Activated naive CD8-positive, alpha-beta T cell treated with anti-CD3 and anti-CD28 coated beads, Interleukin-2, amount 10 ng/mL, durations not matched to agents 7 days and 5 days (primary cell): Measurements from ENCODE around the gene PLPP1. TPM values are rescaled to one million over a fixed set of nuclear protein-coding genes. Genes with fewer than 3 reads are reported as not detected.

Source experiments
- ATAC-seq: fragments of 150-1000 bp; cut with Tn5 transposase; one replicate; pipeline ENCODE4 v1.10.0; 2021; ENCODE audit warnings: low read depth, moderate library complexity
- POLR2A ChIA-PET: fragments of 350-600 bp; sonication (Branson Sonifier 250); formaldehyde crosslinking; loops from one replicate; lab custom pipeline; 2021; ENCODE audit warnings: antibody characterized with exemption; lab: Charles Lee
- DNase-seq: peaks from one replicate; pipeline ENCODE4 v3.0.0; 2021
- H3K27ac Mint-ChIP-seq: one replicate; pipeline ENCODE4 v1.8.0; 2022; ENCODE audit warnings: mild to moderate bottlenecking, mixed read lengths
- H3K27me3 Mint-ChIP-seq: one replicate; pipeline ENCODE4 v1.8.0; 2022; ENCODE audit warnings: mild to moderate bottlenecking, moderate library complexity, mixed read lengths
- H3K36me3 Mint-ChIP-seq: one replicate; pipeline ENCODE4 v1.8.0; 2021; ENCODE audit warnings: mild to moderate bottlenecking, mixed read lengths
- H3K4me1 Mint-ChIP-seq: one replicate; pipeline ENCODE4 v1.8.0; 2021; ENCODE audit warnings: mixed read lengths
- H3K4me3 Mint-ChIP-seq: one replicate; pipeline ENCODE4 v1.8.0; 2022; ENCODE audit warnings: mild to moderate bottlenecking, moderate library complexity, mixed read lengths
- H3K9me3 Mint-ChIP-seq: one replicate; pipeline ENCODE4 v1.8.0; 2021; ENCODE audit warnings: mixed read lengths
- total RNA-seq, 2 experiments: library from RNA; stranded (reverse); gene quantifications; one replicate each; pipeline ENCODE4 v1.2.3, GENCODE V29; 2021

The PLPP1 gene
- total RNA-seq, 2 experiments from 2014 or later, result 25.9 to 27.8 TPM

GRCh38 chr5:55568654-55569512 lies 34.1 kb upstream of the PLPP1 start:
- POLR2A ChIA-PET, result no interaction called here
- Mint-ChIP-seq H3K27me3 (peaks cover 5% of the 10 kb centered on the region), H3K4me1 (peaks cover 17% of the 10 kb centered on the region), H3K4me3 (no peak overlapping the region), H3K27ac (peak overlapping the region; percentile 42), H3K9me3 (no peaks in the 10 kb centered on the region), H3K36me3 (peaks cover 1% of the 10 kb centered on the region)
- no peak for ATAC-seq
- no peak for DNase-seq

GRCh38 chr5:55564721-55565120 lies 30.0 kb upstream of the PLPP1 start:
- Mint-ChIP-seq H3K4me1 (peaks cover 9% of the 10 kb centered on the region), H3K9me3 (no peaks in the 10 kb centered on the region), H3K27me3 (peaks cover 2% of the 10 kb centered on the region), H3K4me3 (no peak overlapping the region), H3K36me3 (no peaks in the 10 kb centered on the region), H3K27ac (no peak overlapping the region)
- POLR2A ChIA-PET, result no interaction called here
- DNase-seq (no peak), ATAC-seq (peak; percentile 33)

- H3K9me3 Mint-ChIP-seq, result no peaks in the 10 kb centered on the region
- no peak overlapping the region for H3K27ac Mint-ChIP-seq
- peaks cover 2% of the 10 kb centered on the region for H3K4me1 Mint-ChIP-seq
- POLR2A ChIA-PET, result no interaction called here
- DNase-seq (no peak), ATAC-seq (no peak)
- no peaks in the 10 kb centered on the region for H3K27me3 Mint-ChIP-seq
- H3K36me3 Mint-ChIP-seq, result peaks cover 4% of the 10 kb centered on the region
- no peak overlapping the region for H3K4me3 Mint-ChIP-seq
These were observed 23.7 kb upstream of the PLPP1 start for GRCh38 chr5:55558484-55558883.

- ATAC-seq (no peak), DNase-seq (no peak)
- POLR2A ChIA-PET, result no interaction called here
- Mint-ChIP-seq H3K27me3 (no peaks in the 10 kb centered on the region), H3K4me1 (no peaks in the 10 kb centered on the region), H3K36me3 (peaks cover 6% of the 10 kb centered on the region), H3K27ac (no peak overlapping the region), H3K9me3 (no peaks in the 10 kb centered on the region), H3K4me3 (no peak overlapping the region)
These were observed 22.4 kb upstream of the PLPP1 start for GRCh38 chr5:55557123-55557522.

GRCh38 chr5:55554585-55555202 lies 19.9 kb upstream of the PLPP1 start:
- Mint-ChIP-seq H3K4me1 (peaks cover 6% of the 10 kb centered on the region), H3K36me3 (peaks cover 13% of the 10 kb centered on the region), H3K9me3 (no peaks in the 10 kb centered on the region), H3K4me3 (no peak overlapping the region), H3K27ac (no peak overlapping the region), H3K27me3 (no peaks in the 10 kb centered on the region)
- DNase-seq (no peak), ATAC-seq (no peak)
- POLR2A ChIA-PET, result no interaction called here

- Mint-ChIP-seq H3K4me3 (no peak overlapping the region), H3K4me1 (peaks cover 24% of the 10 kb centered on the region), H3K27me3 (no peaks in the 10 kb centered on the region), H3K27ac (no peak overlapping the region), H3K36me3 (peaks cover 11% of the 10 kb centered on the region), H3K9me3 (no peaks in the 10 kb centered on the region)
- ATAC-seq (no peak), DNase-seq (no peak)
- POLR2A ChIA-PET, result no interaction called here
These were observed 17.1 kb upstream of the PLPP1 start for GRCh38 chr5:55551904-55552303.

- ATAC-seq, result no peak
- no peak for DNase-seq
- H3K27ac Mint-ChIP-seq, result no peak overlapping the region
- H3K27me3 Mint-ChIP-seq, result no peaks in the 10 kb centered on the region
- POLR2A ChIA-PET, result no interaction called here
- no peak overlapping the region for H3K4me3 Mint-ChIP-seq
- H3K36me3 Mint-ChIP-seq, result peaks cover 11% of the 10 kb centered on the region
- H3K4me1 Mint-ChIP-seq, result peaks cover 24% of the 10 kb centered on the region
- no peaks in the 10 kb centered on the region for H3K9me3 Mint-ChIP-seq
These were observed 16.6 kb upstream of the PLPP1 start for GRCh38 chr5:55551358-55551757.

- Mint-ChIP-seq H3K9me3 (no peaks in the 10 kb centered on the region), H3K27ac (no peak overlapping the region), H3K4me1 (peaks cover 34% of the 10 kb centered on the region), H3K4me3 (no peak overlapping the region), H3K36me3 (peaks cover 9% of the 10 kb centered on the region), H3K27me3 (no peaks in the 10 kb centered on the region)
- DNase-seq (no peak), ATAC-seq (no peak)
- POLR2A ChIA-PET, result no interaction called here
These were observed 13.0 kb upstream of the PLPP1 start for GRCh38 chr5:55547781-55548180.

- DNase-seq (no peak), ATAC-seq (no peak)
- POLR2A ChIA-PET, result no interaction called here
- H3K27me3 Mint-ChIP-seq, result no peaks in the 10 kb centered on the region
- no peak overlapping the region for H3K4me3 Mint-ChIP-seq
- H3K9me3 Mint-ChIP-seq, result no peaks in the 10 kb centered on the region
- H3K27ac Mint-ChIP-seq, result no peak overlapping the region
- peaks cover 37% of the 10 kb centered on the region for H3K4me1 Mint-ChIP-seq
- H3K36me3 Mint-ChIP-seq, result peaks cover 9% of the 10 kb centered on the region
These were observed 12.2 kb upstream of the PLPP1 start for GRCh38 chr5:55546947-55547346.

- Mint-ChIP-seq H3K4me1 (peaks cover 46% of the 10 kb centered on the region), H3K9me3 (no peaks in the 10 kb centered on the region), H3K4me3 (no peak overlapping the region), H3K27me3 (no peaks in the 10 kb centered on the region), H3K36me3 (peaks cover 2% of the 10 kb centered on the region), H3K27ac (no peak overlapping the region)
- DNase-seq (no peak), ATAC-seq (no peak)
- POLR2A ChIA-PET, result no interaction called here
These were observed 9.6 kb upstream of the PLPP1 start for GRCh38 chr5:55544341-55544740.

GRCh38 chr5:55541056-55541635 lies 6.4 kb upstream of the PLPP1 start:
- H3K27ac Mint-ChIP-seq, result peak overlapping the region; percentile 92
- peak; percentile 41 for ATAC-seq
- no peaks in the 10 kb centered on the region for H3K9me3 Mint-ChIP-seq
- peak overlapping the region; percentile 78 for H3K4me3 Mint-ChIP-seq
- no peaks in the 10 kb centered on the region for H3K36me3 Mint-ChIP-seq
- H3K27me3 Mint-ChIP-seq, result no peaks in the 10 kb centered on the region
- POLR2A ChIA-PET, result interaction anchor here (2.1 kb wide), 1 partner anchor 59 kb away, joined by 8 read pairs; no protein-coding TSS in a partner anchor
- H3K4me1 Mint-ChIP-seq, result peaks cover 39% of the 10 kb centered on the region
- DNase-seq, result no peak

- no peaks in the 10 kb centered on the region for H3K27me3 Mint-ChIP-seq
- H3K36me3 Mint-ChIP-seq, result no peaks in the 10 kb centered on the region
- H3K27ac Mint-ChIP-seq, result peak overlapping the region; percentile 92
- no peaks in the 10 kb centered on the region for H3K9me3 Mint-ChIP-seq
- peak; percentile 35 for ATAC-seq
- H3K4me3 Mint-ChIP-seq, result peak overlapping the region; percentile 74
- peaks cover 40% of the 10 kb centered on the region for H3K4me1 Mint-ChIP-seq
- POLR2A ChIA-PET, result interaction anchor here (2.1 kb wide), 1 partner anchor 59 kb away, joined by 8 read pairs; no protein-coding TSS in a partner anchor
- no peak for DNase-seq
These were observed 5.8 kb upstream of the PLPP1 start for GRCh38 chr5:55540525-55540924.

- Mint-ChIP-seq H3K4me3 (peak overlapping the region; percentile 74), H3K4me1 (peaks cover 43% of the 10 kb centered on the region), H3K27ac (peak overlapping the region; percentile 92), H3K36me3 (no peaks in the 10 kb centered on the region), H3K27me3 (no peaks in the 10 kb centered on the region), H3K9me3 (no peaks in the 10 kb centered on the region)
- POLR2A ChIA-PET, result interaction anchor here (2.1 kb wide), 1 partner anchor 60 kb away, joined by 8 read pairs; no protein-coding TSS in a partner anchor
- ATAC-seq (no peak), DNase-seq (no peak)
These were observed 5.3 kb upstream of the PLPP1 start for GRCh38 chr5:55540024-55540423.
